DND-41 (cell line): Measurements from ENCODE around the gene RASA4B.
"Not testable (repeated sequence)": the region's sequence is repeated elsewhere in the genome, so short reads cannot be mapped to it uniquely, and the experiment has no call there.

Source experiments
- ATAC-seq: fragments of 200-7000 bp; cut with Tn5 transposase; 3 replicates; pipeline ENCODE4 v1.9.1; 2021; ENCODE audit warnings: low read depth; ENCODE audit not compliant: insufficient read depth
- DNase-seq: peaks from one replicate; pipeline ENCODE4 v3.0.0-alpha.2; 2020
- H2AFZ ChIP-seq: 2 replicates; pipeline ENCODE4 v1.6.0; 2012; ENCODE audit warnings: low read depth, low read length
- H3K27ac ChIP-seq: 2 replicates; pipeline ENCODE4 v1.5.1; 2012; ENCODE audit warnings: low read length, inconsistent platforms
- H3K27me3 ChIP-seq: fragments of 200-600 bp; sonication (generic); 2 replicates; pipeline ENCODE4 v1.6.0; 2012; ENCODE audit warnings: low read length, mild to moderate bottlenecking, inconsistent platforms; ENCODE audit not compliant: insufficient read depth, poor library complexity
- H3K36me3 ChIP-seq: 2 replicates; pipeline ENCODE4 v1.5.1; 2012; ENCODE audit warnings: low read length, inconsistent platforms; ENCODE audit not compliant: insufficient read depth
- H3K4me1 ChIP-seq: 2 replicates; pipeline ENCODE4 v1.5.1; 2012; ENCODE audit warnings: mild to moderate bottlenecking, low read length; ENCODE audit not compliant: insufficient read depth
- H3K4me2 ChIP-seq: 2 replicates; pipeline ENCODE4 v1.6.0; 2012; ENCODE audit warnings: mild to moderate bottlenecking, moderate library complexity, low read length, inconsistent platforms; ENCODE audit not compliant: insufficient read depth
- H3K4me3 ChIP-seq, 2 experiments: fragments of 200-600 bp in 1 of 2; shearing (Covaris generic) in 1 of 2; 2 replicates each; pipeline ENCODE4 v1.5.1; 2012 to 2016; ENCODE audit warnings: inconsistent platforms in 2 of 2, low read length in 2 of 2, mild to moderate bottlenecking in 2 of 2, low read depth in 1 of 2, moderate library complexity in 1 of 2
- H3K79me2 ChIP-seq: 2 replicates; pipeline ENCODE4 v1.6.0; 2012; ENCODE audit warnings: low read length, inconsistent platforms; ENCODE audit not compliant: insufficient read depth
- H3K9ac ChIP-seq: 2 replicates; pipeline ENCODE4 v1.6.0; 2012; ENCODE audit warnings: low read depth, mild to moderate bottlenecking, inconsistent platforms, low read length, moderate library complexity
- H3K9me3 ChIP-seq: 2 replicates; pipeline ENCODE4 v1.5.1; 2012; ENCODE audit warnings: low read length, moderate library complexity, mild to moderate bottlenecking, inconsistent platforms; ENCODE audit not compliant: insufficient read depth, severe bottlenecking
- H4K20me1 ChIP-seq: 2 replicates; pipeline ENCODE4 v1.6.0; 2012; ENCODE audit warnings: low read length; ENCODE audit not compliant: insufficient read depth
- CTCF ChIP-seq: IDR thresholded peaks from 2 replicates; pipeline ENCODE4 v1.5.1; 2012; ENCODE audit warnings: borderline replicate concordance, low read length, moderate library complexity, mild to moderate bottlenecking; ENCODE audit not compliant: poor library complexity, severe bottlenecking; ENCODE audit errors: extremely low read depth

Gene RASA4B

GRCh38 chr7:102490529-102491075, 27.0 kb downstream of the RASA4B start:
- H3K4me1 ChIP-seq, H4K20me1 ChIP-seq, H3K9me3 ChIP-seq, H3K4me2 ChIP-seq, H3K27ac ChIP-seq, H3K4me3 ChIP-seq, H3K9ac ChIP-seq, H3K27me3 ChIP-seq, H3K79me2 ChIP-seq, H2AFZ ChIP-seq, H3K36me3 ChIP-seq: not testable (repeated sequence)
- peak; percentile 77 for ATAC-seq
- peak; percentile 55 for DNase-seq

- H3K27ac ChIP-seq, H3K79me2 ChIP-seq, ATAC-seq, H3K4me2 ChIP-seq, H3K4me1 ChIP-seq, H3K36me3 ChIP-seq, H3K27me3 ChIP-seq, H3K4me3 ChIP-seq, H4K20me1 ChIP-seq, H3K9ac ChIP-seq, DNase-seq, H2AFZ ChIP-seq, H3K9me3 ChIP-seq: not testable (repeated sequence)
Measured at GRCh38 chr7:102484317-102484716, 33.3 kb downstream of the RASA4B start.

GRCh38 chr7:102481962-102482361, 35.6 kb downstream of the RASA4B start:
- H3K36me3 ChIP-seq, H3K79me2 ChIP-seq, H3K9me3 ChIP-seq, H3K4me3 ChIP-seq, H2AFZ ChIP-seq, H3K4me2 ChIP-seq, H3K27ac ChIP-seq, DNase-seq, H3K27me3 ChIP-seq, H3K9ac ChIP-seq, H4K20me1 ChIP-seq, H3K4me1 ChIP-seq, ATAC-seq: not testable (repeated sequence)

- not testable (repeated sequence) for H3K4me1 ChIP-seq, H4K20me1 ChIP-seq, H3K9ac ChIP-seq, H3K36me3 ChIP-seq, H3K9me3 ChIP-seq, ATAC-seq, H3K4me3 ChIP-seq, H3K79me2 ChIP-seq, H3K27me3 ChIP-seq, H2AFZ ChIP-seq, H3K4me2 ChIP-seq, H3K27ac ChIP-seq
- DNase-seq: peak; percentile 51
- peak; percentile 15 for TF ChIP-seq CTCF
Measured at GRCh38 chr7:102479982-102480637, 37.5 kb downstream of the RASA4B start.

- Histone ChIP-seq H3K4me2 (peak overlapping the region; percentile 52; the same call in 1 of the 2 replicates), H2AFZ (peak overlapping the region; percentile 75), H3K9ac (peak overlapping the region; percentile 41), H3K4me3 (peak overlapping the region in 1 of 2 experiments; percentile 48; a peak in 2 of 4 replicates), H3K27ac (peak overlapping the region; percentile 60; the same call in 1 of the 2 replicates)
- not testable (repeated sequence) for H3K9me3 ChIP-seq, DNase-seq, H4K20me1 ChIP-seq, H3K27me3 ChIP-seq, H3K4me1 ChIP-seq, H3K36me3 ChIP-seq, H3K79me2 ChIP-seq
- peak; percentile 39 for ATAC-seq
Measured at GRCh38 chr7:102479209-102479584, 38.4 kb downstream of the RASA4B start.
